Astrocyte (in vitro differentiated cells and primary cell): ENCODE results near the gene MAGIX.

Experiments
- EZH2 ChIP-seq: IDR thresholded peaks from 2 replicates; pipeline ENCODE4 v1.6.1; 2012; ENCODE audit warnings: mild to moderate bottlenecking, low read length, inconsistent platforms; ENCODE audit not compliant: insufficient read depth
- TF ChIP-seq, protein P1 (sequence below): IDR thresholded peaks from 2 replicates; pipeline ENCODE4 v1.5.1; 2011; ENCODE audit warnings: low read depth, mild to moderate bottlenecking, inconsistent platforms, low read length, moderate library complexity; ENCODE audit not compliant: insufficient read depth

DNA sequence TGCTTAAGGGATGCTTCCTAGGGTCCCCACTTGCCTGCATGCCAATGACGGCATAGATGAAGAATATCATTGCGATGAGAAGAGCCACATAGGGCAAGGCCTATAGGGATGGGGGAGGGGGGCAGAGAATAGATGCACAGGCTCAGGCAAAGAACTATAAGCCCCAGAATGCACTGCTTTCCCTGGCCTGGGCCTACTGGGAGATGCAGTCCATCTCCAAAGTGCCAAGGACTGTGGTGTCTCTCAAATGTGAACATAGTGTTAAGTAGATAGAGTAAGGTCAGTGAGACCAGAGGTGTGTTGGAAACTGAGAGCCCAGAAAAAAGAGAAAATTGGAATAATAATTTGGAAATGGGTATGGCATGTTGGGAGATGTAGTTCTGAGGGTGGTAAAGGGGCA is 49.7 kb downstream of the MAGIX start:
- TF ChIP-seq, protein P1, sequence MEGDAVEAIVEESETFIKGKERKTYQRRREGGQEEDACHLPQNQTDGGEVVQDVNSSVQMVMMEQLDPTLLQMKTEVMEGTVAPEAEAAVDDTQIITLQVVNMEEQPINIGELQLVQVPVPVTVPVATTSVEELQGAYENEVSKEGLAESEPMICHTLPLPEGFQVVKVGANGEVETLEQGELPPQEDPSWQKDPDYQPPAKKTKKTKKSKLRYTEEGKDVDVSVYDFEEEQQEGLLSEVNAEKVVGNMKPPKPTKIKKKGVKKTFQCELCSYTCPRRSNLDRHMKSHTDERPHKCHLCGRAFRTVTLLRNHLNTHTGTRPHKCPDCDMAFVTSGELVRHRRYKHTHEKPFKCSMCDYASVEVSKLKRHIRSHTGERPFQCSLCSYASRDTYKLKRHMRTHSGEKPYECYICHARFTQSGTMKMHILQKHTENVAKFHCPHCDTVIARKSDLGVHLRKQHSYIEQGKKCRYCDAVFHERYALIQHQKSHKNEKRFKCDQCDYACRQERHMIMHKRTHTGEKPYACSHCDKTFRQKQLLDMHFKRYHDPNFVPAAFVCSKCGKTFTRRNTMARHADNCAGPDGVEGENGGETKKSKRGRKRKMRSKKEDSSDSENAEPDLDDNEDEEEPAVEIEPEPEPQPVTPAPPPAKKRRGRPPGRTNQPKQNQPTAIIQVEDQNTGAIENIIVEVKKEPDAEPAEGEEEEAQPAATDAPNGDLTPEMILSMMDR: no peak
- no peak for TF ChIP-seq EZH2
